ENCODE data around the gene ISG20L2. TPM values are rescaled to one million over a fixed set of nuclear protein-coding genes. Genes with fewer than 3 reads are reported as not detected.

Gene ISG20L2
- total and polyA plus RNA-seq, 2 experiments from 2014 or later: 16.4 to 22.4 TPM

DNA sequence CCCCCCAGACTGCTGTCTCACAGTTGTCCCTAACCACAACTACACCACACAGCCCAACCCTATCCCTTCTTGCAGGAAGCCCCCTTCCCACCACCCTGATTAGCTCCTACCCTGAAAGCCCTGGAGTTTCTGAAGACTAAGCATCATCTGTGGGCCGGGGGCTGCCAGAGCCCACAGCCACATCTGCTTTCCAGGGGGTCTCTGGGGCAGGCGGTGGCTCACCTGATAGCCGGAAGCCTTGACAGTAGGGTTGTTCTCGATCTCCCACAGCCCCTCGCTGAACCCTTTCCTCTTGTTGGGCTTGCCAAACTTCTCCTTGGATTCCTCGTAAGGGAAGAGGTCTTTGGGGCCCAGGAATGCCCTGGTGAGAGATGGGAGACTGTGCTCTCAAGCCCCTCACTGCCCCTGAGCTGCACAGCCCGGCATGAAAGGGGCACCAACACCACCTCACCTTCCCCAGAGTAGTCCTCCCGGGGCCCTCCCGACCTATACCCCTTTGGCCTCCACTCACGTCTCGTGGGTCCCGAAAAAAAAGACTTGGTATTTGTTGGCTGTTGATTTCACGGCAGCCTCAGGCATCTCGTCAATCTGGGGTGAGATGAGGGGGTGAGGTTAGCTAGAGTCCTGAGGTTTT lies 16.3 kb upstream of the ISG20L2 start:
- H3K4me3 ChIP-seq: no peak overlapping the region
- H3K9me2 ChIP-seq (replicated peaks; ENCODE audit: insufficient read depth): no peaks in the 10 kb centered on the region
- WGBS (ENCODE audit: low lambda C conversion rate, missing lambda C conversion rate): 95% methylated on average over 14 of the region's 14 CpGs
- no peak for TF ChIP-seq EZH2 (IDR thresholded peaks at IDR 0.05; ENCODE audit: borderline replicate concordance)
- TF ChIP-seq, protein P1, sequence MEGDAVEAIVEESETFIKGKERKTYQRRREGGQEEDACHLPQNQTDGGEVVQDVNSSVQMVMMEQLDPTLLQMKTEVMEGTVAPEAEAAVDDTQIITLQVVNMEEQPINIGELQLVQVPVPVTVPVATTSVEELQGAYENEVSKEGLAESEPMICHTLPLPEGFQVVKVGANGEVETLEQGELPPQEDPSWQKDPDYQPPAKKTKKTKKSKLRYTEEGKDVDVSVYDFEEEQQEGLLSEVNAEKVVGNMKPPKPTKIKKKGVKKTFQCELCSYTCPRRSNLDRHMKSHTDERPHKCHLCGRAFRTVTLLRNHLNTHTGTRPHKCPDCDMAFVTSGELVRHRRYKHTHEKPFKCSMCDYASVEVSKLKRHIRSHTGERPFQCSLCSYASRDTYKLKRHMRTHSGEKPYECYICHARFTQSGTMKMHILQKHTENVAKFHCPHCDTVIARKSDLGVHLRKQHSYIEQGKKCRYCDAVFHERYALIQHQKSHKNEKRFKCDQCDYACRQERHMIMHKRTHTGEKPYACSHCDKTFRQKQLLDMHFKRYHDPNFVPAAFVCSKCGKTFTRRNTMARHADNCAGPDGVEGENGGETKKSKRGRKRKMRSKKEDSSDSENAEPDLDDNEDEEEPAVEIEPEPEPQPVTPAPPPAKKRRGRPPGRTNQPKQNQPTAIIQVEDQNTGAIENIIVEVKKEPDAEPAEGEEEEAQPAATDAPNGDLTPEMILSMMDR (IDR thresholded peaks at IDR 0.05; ENCODE audit: poor library complexity): no peak
- TF ChIP-seq EZH2phosphoT487 (IDR thresholded peaks at IDR 0.05; ENCODE audit: low read depth, severe bottlenecking, unreplicated experiment): no peak
- no peak overlapping the region for H3K4me2 ChIP-seq
- no peak for DNase-seq (ENCODE audit: low spot score)
- H3K27ac ChIP-seq: peak overlapping the region; percentile 100
- no peaks in the 10 kb centered on the region for H3K9me3 ChIP-seq (ENCODE audit: low read depth)
- H4K20me1 ChIP-seq (ENCODE audit: insufficient read depth, poor library complexity, severe bottlenecking): no peaks in the 10 kb centered on the region
- peaks cover 52% of the 10 kb centered on the region for H3K4me1 ChIP-seq (ENCODE audit: insufficient read depth)
- H2AFZ ChIP-seq: no peak overlapping the region
- no peaks in the 10 kb centered on the region for H3K27me3 ChIP-seq
- H3K36me3 ChIP-seq (replicated peaks; ENCODE audit: insufficient read depth, low read depth): no peaks in the 10 kb centered on the region
- peaks cover 56% of the 10 kb centered on the region for H3K79me2 ChIP-seq

DNA sequence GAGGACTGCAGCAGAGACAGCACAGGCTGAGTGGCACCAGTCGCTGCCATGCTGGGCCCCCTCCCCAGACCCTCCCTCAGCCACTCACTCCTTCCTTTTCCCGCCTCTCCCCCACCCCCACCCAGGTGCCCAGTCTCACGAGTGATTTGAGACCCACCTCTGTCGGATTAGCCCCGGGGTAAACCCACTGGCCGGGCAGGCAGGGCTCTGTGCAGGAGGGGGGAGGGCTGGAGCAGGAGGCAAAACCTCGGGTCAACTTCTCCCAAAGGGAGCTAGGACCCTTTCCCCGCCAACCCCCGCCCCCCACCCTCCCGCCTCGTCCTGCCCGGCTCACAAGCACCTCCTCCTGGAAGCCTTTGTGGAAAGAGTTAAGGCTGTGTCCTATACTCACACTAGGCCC lies 15.8 kb upstream of the ISG20L2 start:
- H3K79me2 ChIP-seq: peaks cover 56% of the 10 kb centered on the region
- no peak overlapping the region for H3K4me3 ChIP-seq
- peaks cover 48% of the 10 kb centered on the region for H3K4me1 ChIP-seq (ENCODE audit: insufficient read depth)
- no peak overlapping the region for H2AFZ ChIP-seq
- WGBS (ENCODE audit: low lambda C conversion rate, missing lambda C conversion rate): 90% methylated on average over 2 of the region's 12 CpGs
- H3K27me3 ChIP-seq: no peaks in the 10 kb centered on the region
- TF ChIP-seq, protein P1 (IDR thresholded peaks at IDR 0.05; ENCODE audit: poor library complexity): no peak
- TF ChIP-seq EZH2phosphoT487 (IDR thresholded peaks at IDR 0.05; ENCODE audit: low read depth, severe bottlenecking, unreplicated experiment) (no peak), EZH2 (IDR thresholded peaks at IDR 0.05; ENCODE audit: borderline replicate concordance) (no peak)
- H3K4me2 ChIP-seq: no peak overlapping the region
- DNase-seq (ENCODE audit: low spot score): no peak
- H3K9me2 ChIP-seq (replicated peaks; ENCODE audit: insufficient read depth): no peaks in the 10 kb centered on the region
- H4K20me1 ChIP-seq (ENCODE audit: insufficient read depth, poor library complexity, severe bottlenecking): no peaks in the 10 kb centered on the region
- no peaks in the 10 kb centered on the region for H3K9me3 ChIP-seq (ENCODE audit: low read depth)
- no peak overlapping the region for H3K27ac ChIP-seq
- H3K36me3 ChIP-seq (replicated peaks; ENCODE audit: insufficient read depth, low read depth): no peaks in the 10 kb centered on the region

DNA sequence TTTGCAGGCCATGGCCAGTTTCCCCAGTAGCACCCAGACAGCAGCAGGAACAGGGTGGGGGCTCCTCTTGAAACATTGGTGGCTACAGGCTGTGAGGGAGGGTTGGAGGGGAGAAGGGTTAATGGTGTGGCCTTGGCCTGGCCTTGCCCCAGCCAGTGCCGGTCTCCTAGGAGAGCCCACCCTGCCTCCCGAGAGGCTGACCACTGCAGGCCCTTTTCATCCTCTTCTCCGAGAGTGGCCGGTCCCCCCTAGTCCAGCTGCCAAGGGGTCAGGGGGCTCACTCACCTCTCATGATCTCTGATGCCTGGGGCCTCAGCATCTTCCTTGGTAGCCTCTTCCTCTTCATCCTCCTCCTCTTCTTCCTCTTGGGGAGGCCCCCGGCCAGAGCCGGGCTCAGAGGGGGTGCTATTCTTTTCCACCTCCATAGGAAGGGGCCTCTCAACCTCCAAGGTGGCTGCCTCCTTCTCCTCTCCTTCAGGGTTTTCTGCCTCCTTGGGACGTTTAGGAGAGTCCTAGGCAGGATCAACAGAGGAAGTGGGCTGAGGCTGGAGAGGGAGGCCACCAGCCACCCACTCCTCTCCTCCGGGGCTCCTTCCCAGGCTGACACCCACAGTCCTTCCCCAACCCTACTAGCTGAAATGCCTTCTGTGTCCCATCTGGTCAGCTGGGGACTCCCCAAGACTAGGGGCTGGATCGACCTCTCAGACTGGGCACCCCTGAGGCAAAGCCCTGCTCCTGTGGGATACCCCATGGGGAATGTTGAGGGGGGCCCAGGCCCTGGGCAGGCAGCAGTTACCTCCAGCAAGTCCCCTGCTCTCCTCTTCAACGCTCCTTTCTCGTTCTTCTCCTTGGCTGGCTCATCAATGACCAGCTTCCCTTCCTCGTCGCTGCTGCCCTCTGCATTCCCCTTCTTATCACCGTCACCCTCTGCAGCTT lies 15.1 kb upstream of the ISG20L2 start:
- H3K4me2 ChIP-seq: no peak overlapping the region
- TF ChIP-seq EZH2phosphoT487 (IDR thresholded peaks at IDR 0.05; ENCODE audit: low read depth, severe bottlenecking, unreplicated experiment) (no peak), EZH2 (IDR thresholded peaks at IDR 0.05; ENCODE audit: borderline replicate concordance) (no peak)
- TF ChIP-seq, protein P1 (IDR thresholded peaks at IDR 0.05; ENCODE audit: poor library complexity): no peak
- H3K9me3 ChIP-seq (ENCODE audit: low read depth): no peaks in the 10 kb centered on the region
- WGBS (ENCODE audit: low lambda C conversion rate, missing lambda C conversion rate): 95% methylated on average over 14 of the region's 14 CpGs
- no peak for DNase-seq (ENCODE audit: low spot score)
- H3K9me2 ChIP-seq (replicated peaks; ENCODE audit: insufficient read depth): no peaks in the 10 kb centered on the region
- no peak overlapping the region for H3K4me3 ChIP-seq
- no peak overlapping the region for H3K27ac ChIP-seq
- H3K79me2 ChIP-seq: peaks cover 54% of the 10 kb centered on the region
- H3K36me3 ChIP-seq (replicated peaks; ENCODE audit: insufficient read depth, low read depth): no peaks in the 10 kb centered on the region
- no peaks in the 10 kb centered on the region for H3K27me3 ChIP-seq
- H4K20me1 ChIP-seq (ENCODE audit: insufficient read depth, poor library complexity, severe bottlenecking): no peaks in the 10 kb centered on the region
- H3K4me1 ChIP-seq (ENCODE audit: insufficient read depth): peaks cover 41% of the 10 kb centered on the region
- H2AFZ ChIP-seq: no peak overlapping the region

Measured in hepatocyte (in vitro differentiated cells).